Skeletal muscle satellite cell (primary cell): ENCODE measurements around the gene GNAO1.
A peak's percentile ranks its signal among the peaks of the same experiment; 100 is the strongest.
"Not testable (repeated sequence)": the region's sequence is repeated elsewhere in the genome, so short reads cannot be mapped to it uniquely, and the experiment has no call there.

Source experiments
- H3K27me3 ChIP-seq: 2 replicates; pipeline ENCODE4 v1.7.0; 2013; ENCODE audit warnings: low read length; ENCODE audit not compliant: control insufficient read depth, insufficient read depth
- H3K36me3 ChIP-seq: 2 replicates; pipeline ENCODE4 v1.7.0; 2013; ENCODE audit warnings: mild to moderate bottlenecking, control low read depth, low read length; ENCODE audit not compliant: insufficient read depth
- H3K4me1 ChIP-seq: 2 replicates; pipeline ENCODE4 v1.7.0; 2013; ENCODE audit warnings: low read length; ENCODE audit not compliant: control insufficient read depth, insufficient read depth
- H3K4me2 ChIP-seq: 2 replicates; pipeline ENCODE4 v1.7.0; 2013; ENCODE audit warnings: mild to moderate bottlenecking, low read length
- H3K4me3 ChIP-seq: 2 replicates; pipeline ENCODE4 v1.7.0; 2013; ENCODE audit warnings: low read length
- H3K9ac ChIP-seq: 2 replicates; pipeline ENCODE4 v1.7.0; 2013; ENCODE audit warnings: mild to moderate bottlenecking, low read depth, low read length, moderate library complexity
- H3K9me3 ChIP-seq: replicated peaks from 2 replicates; pipeline ENCODE4 v1.7.0; 2013; ENCODE audit warnings: mild to moderate bottlenecking, control low read depth, low read length

GNAO1 gene

DNA sequence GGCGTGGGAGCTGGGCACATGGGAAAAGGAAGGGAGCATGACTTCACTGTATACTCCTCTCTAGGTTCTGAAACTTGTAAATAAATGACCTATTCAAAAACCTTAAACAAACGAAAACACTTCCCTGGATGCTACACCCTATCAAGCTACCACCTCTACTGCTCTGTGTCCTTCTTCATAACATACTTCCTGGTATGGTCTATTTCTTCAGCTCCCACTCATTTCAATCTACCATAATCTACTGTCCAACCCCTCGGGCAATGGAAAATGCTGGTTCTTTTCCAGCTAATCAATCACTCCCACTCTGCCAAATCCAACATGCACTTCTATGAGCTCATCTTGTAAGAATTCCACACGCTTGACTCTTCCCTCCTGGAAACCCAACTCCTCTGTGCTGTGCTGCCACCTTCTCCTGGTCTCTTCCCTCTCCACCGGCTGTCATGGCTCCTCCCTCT is 191.6 kb downstream of the GNAO1 start:
- peaks cover 69% of the 10 kb centered on the region for H3K36me3 ChIP-seq

DNA sequence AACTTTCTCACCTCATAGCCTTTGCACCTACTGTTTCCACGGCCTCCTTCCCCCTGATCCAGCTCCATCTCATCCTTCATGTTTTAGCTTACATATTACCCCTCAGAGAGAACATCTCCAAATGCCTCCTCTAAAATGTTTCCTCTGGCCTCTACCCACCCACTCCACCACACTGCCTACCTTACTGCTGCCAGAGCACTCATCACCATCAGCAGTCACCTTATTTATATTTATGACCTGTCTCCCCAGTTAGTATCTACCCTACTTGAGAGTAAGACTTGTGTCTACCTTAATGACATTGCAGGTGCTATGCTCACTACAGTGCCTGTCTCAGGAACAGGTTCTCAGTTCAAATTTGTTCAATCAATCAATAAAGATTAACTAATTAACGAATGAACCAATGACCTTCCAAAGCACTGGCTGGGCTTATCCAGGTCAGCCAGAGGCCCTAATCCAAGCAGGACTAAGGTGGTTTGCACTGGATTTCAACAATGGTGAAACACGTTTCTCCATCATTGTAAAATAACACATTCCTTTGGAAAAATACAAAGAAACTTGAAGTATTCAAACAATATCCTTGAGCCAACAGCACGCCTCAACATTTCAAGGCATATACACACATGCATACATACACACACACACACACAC is 192.9 kb downstream of the GNAO1 start:
- Histone ChIP-seq H3K4me1 (peaks cover 6% of the 10 kb centered on the region), H3K9ac (no peak overlapping the region), H3K4me2 (no peak overlapping the region), H3K4me3 (no peak overlapping the region), H3K27me3 (no peaks in the 10 kb centered on the region), H3K9me3 (no peaks in the 10 kb centered on the region), H3K36me3 (peaks cover 72% of the 10 kb centered on the region)

More for the DNA sequence above, 191.6 kb downstream of the GNAO1 start:
- Histone ChIP-seq H3K27me3 (no peaks in the 10 kb centered on the region), H3K9me3 (no peaks in the 10 kb centered on the region), H3K4me2 (no peak overlapping the region), H3K4me3 (no peak overlapping the region), H3K9ac (no peak overlapping the region), H3K4me1 (peaks cover 3% of the 10 kb centered on the region)

DNA sequence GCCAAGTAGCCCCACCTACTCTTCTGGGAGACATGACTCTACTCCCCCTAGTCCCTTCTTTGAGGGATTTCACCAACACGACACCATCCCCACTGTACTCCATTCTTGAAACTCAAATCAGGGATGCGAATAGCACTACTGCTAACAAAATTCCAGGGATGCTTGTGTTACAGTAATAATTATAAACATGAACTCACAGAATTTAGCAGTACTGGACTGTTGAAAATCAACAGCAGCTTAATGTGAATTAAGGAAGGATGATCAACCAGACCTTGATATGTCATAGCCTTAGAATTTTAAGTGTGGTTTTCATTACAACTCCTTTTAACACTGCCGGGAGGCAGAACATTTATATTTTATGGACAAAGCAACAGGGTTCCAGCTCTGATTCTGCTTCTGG is 196.1 kb downstream of the GNAO1 start:
- no peaks in the 10 kb centered on the region for H3K9me3 ChIP-seq
- H3K4me3 ChIP-seq, result no peak overlapping the region
- no peak overlapping the region for H3K4me2 ChIP-seq
- H3K36me3 ChIP-seq, result peaks cover 41% of the 10 kb centered on the region
- H3K4me1 ChIP-seq, result peaks cover 18% of the 10 kb centered on the region
- H3K9ac ChIP-seq, result no peak overlapping the region
- no peaks in the 10 kb centered on the region for H3K27me3 ChIP-seq

DNA sequence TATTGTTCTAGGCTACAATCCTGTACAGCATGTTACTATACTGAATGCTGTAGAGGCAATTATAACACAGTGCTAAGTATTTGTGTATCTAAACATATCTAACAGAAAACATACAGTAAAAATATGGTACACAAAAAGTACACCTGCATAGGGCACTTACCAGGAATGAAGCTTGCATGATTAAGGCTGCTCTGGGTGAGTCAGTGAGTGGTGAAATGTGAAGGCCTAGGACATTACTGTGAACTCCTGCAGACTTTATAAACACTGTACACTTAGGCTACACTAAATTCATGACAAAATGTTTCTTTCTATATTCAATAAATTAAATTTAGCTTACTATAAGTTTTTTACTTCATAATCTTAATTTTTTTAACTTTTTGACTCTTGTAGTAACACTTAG is 196.9 kb downstream of the GNAO1 start:
- H3K9me3 ChIP-seq, result no peaks in the 10 kb centered on the region
- no peak overlapping the region for H3K9ac ChIP-seq
- H3K36me3 ChIP-seq, result peaks cover 35% of the 10 kb centered on the region
- no peak overlapping the region for H3K4me3 ChIP-seq
- no peaks in the 10 kb centered on the region for H3K27me3 ChIP-seq
- H3K4me2 ChIP-seq, result no peak overlapping the region
- H3K4me1 ChIP-seq, result peaks cover 18% of the 10 kb centered on the region

DNA sequence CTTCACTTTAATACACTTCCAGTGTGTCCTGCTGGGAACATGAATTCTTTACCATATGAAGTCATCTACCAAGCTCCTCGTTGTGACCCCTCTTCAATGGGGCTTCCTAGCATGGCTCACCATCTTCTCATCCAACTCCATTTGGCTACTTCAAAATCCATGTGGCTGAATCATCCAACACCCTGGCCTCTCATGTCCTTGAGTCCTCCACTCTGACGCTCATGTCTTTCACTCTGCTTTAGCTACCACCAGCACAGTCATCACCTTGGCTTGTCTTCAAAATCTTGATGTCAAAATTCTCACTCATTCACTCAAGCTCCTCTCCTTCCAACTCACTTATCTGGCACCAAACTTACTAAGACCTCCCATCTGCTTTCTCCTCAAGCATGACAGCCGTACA is 198.3 kb downstream of the GNAO1 start:
- H3K9me3 ChIP-seq, result no peaks in the 10 kb centered on the region
- H3K36me3 ChIP-seq, result peaks cover 21% of the 10 kb centered on the region
- H3K9ac ChIP-seq, result peak overlapping the region; percentile 28
- no peaks in the 10 kb centered on the region for H3K27me3 ChIP-seq
- H3K4me3 ChIP-seq, result no peak overlapping the region
- H3K4me2 ChIP-seq, result peak overlapping the region; percentile 26
- H3K4me1 ChIP-seq, result peaks cover 18% of the 10 kb centered on the region

DNA sequence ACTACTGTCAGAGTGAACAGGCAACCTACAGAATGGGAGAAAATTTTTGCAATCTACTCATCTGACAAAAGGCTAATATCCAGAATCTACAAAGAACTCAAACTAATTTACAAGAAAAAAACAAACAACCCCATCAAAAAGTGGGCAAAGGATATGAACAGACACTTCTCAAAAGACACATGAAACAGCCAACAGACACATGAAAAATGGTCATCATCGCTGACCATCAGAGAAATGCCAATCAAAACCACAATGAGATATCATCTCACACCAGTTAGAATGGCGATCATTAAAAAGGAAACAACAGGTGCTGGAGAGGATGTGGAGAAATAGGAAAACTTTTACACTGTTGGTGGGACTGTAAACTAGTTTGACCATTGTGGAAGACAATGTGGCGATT is 205.4 kb downstream of the GNAO1 start:
- not testable (repeated sequence) for H3K9ac ChIP-seq, H3K27me3 ChIP-seq, H3K4me3 ChIP-seq, H3K4me1 ChIP-seq, H3K9me3 ChIP-seq, H3K4me2 ChIP-seq
- peaks cover 19% of the 10 kb centered on the region for H3K36me3 ChIP-seq

DNA sequence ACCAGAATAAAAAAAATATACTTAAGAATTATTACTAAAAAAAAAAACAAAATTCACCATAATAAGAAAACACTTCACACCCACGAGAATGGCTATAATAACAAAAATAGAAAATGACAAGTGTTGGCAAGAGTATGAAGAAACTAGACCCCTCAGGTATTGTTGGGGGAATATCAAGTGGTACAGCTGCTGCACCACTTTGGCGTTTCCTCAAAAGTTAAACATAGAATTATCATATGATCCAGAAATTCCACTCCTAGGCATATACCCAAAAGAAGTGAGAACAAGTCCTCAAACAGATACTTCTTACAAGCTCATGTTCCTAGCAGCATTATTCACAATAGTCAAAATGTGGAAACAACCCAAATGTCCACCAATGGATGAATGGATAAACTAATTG is 207.8 kb downstream of the GNAO1 start:
- Histone ChIP-seq H3K4me3 (no peak overlapping the region), H3K9ac (no peak overlapping the region), H3K36me3 (peaks cover 36% of the 10 kb centered on the region), H3K27me3 (no peaks in the 10 kb centered on the region), H3K4me2 (no peak overlapping the region), H3K4me1 (no peaks in the 10 kb centered on the region), H3K9me3 (no peaks in the 10 kb centered on the region)

DNA sequence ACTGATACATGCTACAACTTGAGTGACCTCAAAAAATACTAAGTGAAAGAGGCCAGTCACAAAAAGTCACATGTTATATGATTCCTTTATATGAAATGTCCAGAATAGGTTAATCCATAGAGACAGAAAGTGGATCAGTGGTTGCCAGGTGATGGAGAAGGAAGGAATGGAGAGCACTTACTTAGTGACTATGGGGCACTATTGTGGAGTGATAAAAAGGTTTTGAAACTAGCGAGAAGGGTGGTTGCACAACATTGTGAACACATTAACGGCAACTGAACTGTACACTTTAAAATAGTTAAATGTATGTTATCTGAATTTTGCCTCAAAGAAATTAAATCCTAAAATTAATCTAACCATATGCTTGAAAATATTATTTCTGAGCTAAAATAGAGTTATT is 208.2 kb downstream of the GNAO1 start:
- Histone ChIP-seq H3K36me3 (peaks cover 40% of the 10 kb centered on the region), H3K9ac (no peak overlapping the region), H3K27me3 (no peaks in the 10 kb centered on the region), H3K4me1 (no peaks in the 10 kb centered on the region), H3K9me3 (no peaks in the 10 kb centered on the region), H3K4me3 (no peak overlapping the region), H3K4me2 (no peak overlapping the region)

DNA sequence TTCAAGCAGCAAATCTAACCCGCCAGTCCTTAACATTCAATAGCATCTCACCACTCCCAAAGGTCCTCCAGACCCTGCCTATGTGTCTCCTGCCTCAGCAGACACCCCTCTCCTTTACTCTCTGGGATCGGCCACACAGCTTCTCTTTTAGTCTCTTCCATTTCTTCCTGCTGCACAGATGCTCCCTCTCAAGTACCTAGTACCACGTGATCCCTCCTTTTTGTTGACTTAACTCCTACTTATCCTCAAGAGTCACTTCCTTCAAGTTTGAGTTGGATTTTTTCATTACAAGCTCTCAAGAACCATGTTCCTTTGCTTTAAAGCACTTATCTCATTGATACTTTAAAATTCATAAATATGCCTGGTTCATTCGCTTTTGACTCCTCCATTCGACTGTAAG is 209.2 kb downstream of the GNAO1 start:
- no peaks in the 10 kb centered on the region for H3K27me3 ChIP-seq
- no peak overlapping the region for H3K9ac ChIP-seq
- H3K4me1 ChIP-seq, result no peaks in the 10 kb centered on the region
- no peak overlapping the region for H3K4me2 ChIP-seq
- peaks cover 49% of the 10 kb centered on the region for H3K36me3 ChIP-seq
- no peaks in the 10 kb centered on the region for H3K9me3 ChIP-seq
- H3K4me3 ChIP-seq, result no peak overlapping the region

DNA sequence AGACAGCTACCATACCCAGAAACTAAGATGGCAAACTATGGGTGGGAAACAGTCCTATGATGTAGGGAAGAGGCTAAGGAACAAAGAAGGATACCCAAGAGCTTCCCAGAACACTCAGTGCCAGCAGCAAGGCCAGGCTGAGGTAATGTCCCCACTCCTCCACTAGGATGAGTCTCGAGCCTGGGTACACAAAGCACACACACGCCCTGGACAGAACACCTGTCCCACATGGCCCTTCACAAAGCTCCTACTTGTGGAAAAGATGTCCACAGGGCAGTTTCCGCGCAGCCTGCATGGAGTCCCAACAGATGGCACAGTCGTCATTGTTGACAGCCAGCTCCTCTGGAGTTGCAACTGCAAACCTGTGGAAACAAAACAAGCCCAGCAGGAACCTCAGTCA is 210.2 kb downstream of the GNAO1 start:
- Histone ChIP-seq H3K4me1 (no peaks in the 10 kb centered on the region), H3K9ac (no peak overlapping the region), H3K4me2 (no peak overlapping the region), H3K9me3 (no peaks in the 10 kb centered on the region), H3K36me3 (peaks cover 53% of the 10 kb centered on the region), H3K4me3 (no peak overlapping the region), H3K27me3 (no peaks in the 10 kb centered on the region)

DNA sequence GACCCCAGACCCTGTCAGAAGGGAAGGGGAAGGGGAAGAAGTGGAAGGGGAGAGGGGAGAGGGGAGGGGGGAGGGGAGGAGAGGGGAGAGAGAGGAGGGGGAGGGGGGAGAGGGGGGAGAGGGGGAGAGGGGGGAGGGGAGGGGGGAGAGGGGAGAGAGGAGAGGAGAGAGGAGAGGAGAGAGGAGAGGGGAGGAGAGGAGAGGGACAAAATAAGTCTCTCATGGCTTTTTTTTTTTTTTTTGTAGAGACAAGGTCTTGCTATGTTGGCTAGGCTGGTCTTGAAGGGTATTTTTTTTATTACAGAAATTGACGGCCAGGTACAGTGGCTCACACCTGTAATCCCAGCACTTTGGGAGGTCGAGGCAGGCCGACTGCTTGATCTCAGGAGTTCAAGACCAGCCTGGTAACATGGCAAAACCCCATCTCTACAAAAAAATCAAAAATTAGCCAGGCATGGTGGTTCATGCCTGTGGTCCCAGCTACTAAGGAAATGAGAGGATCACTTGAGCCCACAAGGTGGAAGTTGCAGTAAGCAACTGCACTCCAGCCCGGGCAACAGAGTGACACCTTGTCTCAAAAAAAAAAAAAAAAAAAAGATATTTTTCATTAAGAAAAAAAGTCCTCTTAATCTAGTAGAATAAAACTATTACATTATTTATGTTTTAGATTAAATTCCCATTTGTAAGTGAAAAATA is 214.8 kb downstream of the GNAO1 start:
- Histone ChIP-seq H3K36me3 (peaks cover 61% of the 10 kb centered on the region), H3K9me3 (no peaks in the 10 kb centered on the region), H3K4me1 (peaks cover 9% of the 10 kb centered on the region), H3K4me2 (no peak overlapping the region), H3K27me3 (no peaks in the 10 kb centered on the region), H3K9ac (no peak overlapping the region), H3K4me3 (no peak overlapping the region)
